HT-29 (cell line): Measurements from ENCODE around the gene COX19. TPM values are rescaled to one million over a fixed set of nuclear protein-coding genes. Genes with fewer than 3 reads are reported as not detected.
"Not testable (repeated sequence)": the region's sequence is repeated elsewhere in the genome, so short reads cannot be mapped to it uniquely, and the experiment has no call there.

Experiments used
- DNase-seq: peaks from one replicate; pipeline ENCODE4 v3.0.0-alpha.2; 2015; ENCODE audit warnings: low spot score
- total RNA-seq: library from RNA; depleted of rRNA; stranded (reverse); fragments of >200 nt; shearing (Covaris generic); gene quantifications from 2 replicates; pipeline ENCODE4 v1.2.3, GENCODE V29; 2014

Gene COX19
- total RNA-seq, 1 experiment from 2014 or later, result 21.6 TPM

DNA sequence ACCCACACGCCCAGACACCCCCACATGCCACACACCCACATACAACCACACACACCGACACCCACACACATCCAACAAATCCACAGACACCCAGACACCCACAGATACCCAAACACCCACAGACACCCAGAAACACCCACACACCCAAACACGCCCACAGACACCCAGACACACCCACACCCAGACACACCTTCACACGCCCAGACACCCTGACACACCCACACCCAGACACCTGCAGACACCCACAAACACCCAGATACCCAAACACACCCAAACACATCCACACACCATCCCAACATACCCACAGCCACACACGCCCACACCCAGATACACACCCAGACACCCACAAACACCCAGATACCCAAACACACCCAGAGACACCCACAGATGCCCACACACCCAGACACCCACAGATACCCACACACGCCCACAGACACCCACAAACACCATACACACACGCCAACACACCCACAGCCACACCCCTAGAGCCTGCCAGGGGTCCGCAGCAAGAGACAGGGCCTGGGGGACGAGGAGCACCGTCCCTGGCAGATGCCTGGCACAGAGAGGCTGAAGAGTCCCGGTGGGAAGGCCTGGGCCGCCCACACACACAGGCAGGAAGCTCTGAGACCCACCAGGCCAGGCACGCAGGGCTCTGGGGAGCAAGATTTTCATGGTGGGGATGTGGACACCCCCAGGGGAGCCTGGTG, 36.1 kb upstream of the COX19 start:
- DNase-seq, result no peak

- DNase-seq, result no peak
These were observed 34.9 kb upstream of the COX19 start for GRCh38 chr7:1010226-1010625.

DNA sequence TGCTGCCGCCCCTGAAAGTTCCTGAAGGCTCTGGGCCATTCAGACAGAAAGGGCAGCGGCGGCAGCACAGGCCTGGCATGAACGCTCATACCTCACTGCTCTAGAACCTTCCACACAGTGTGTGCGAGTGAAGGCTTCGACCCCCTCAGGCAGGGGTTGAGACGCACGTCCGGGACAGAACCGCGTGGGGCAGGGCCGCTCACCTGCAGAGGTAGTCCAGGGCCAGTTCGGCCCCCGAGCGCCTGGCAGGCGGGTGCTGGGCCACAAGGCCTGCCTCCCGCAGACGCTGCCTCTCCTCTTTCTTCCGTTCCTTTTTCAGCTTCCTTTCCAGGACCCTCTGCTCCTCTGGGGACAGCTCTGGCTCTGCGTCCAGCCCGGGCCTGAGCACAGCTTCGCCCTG, 34.4 kb upstream of the COX19 start:
- DNase-seq, result no peak

- DNase-seq, result no peak
These were observed 33.5 kb upstream of the COX19 start for GRCh38 chr7:1008733-1009363.

DNA sequence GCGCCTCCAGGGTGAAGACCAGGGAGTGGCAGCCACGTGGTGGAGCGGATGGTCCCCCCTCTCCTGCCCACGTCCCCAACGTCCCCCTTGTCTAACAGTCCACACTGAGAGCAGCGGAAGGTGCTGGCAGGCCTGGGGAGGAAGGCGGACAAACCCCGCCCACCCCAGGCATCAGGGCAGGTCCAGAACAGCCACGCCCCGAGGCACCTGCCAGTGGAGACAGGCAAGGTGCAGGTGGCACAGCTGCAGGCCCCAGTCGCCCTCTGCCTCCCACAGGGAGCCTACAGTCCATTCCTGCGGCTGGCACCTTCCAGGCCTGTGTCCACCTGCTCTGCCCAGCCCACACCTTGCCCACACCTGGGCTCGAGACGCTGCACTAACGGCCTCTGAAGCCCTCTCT, 32.6 kb upstream of the COX19 start:
- peak; percentile 35 for DNase-seq

DNA sequence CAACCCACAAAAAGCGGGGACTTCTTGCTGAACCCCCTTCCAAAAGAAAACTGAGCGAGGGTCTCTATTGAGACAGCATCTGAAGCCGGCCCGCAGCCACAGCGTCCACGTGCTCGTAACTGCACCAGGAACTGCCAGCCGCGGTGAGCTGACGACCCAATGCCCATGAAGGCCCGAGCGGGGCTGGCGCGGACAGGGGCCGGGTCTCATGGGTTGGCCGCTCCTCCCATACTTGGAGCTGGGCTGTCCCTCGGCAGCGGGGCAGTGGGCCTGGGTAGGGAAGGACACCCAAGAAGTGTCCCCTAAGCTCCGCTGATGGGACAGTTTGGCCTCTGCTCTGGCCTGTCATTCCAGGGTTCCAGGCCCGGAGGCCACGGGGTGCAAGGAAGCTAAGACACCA, 30.0 kb upstream of the COX19 start:
- DNase-seq, result no peak

GRCh38 chr7:1004018-1004852, 28.9 kb upstream of the COX19 start:
- no peak for DNase-seq

DNA sequence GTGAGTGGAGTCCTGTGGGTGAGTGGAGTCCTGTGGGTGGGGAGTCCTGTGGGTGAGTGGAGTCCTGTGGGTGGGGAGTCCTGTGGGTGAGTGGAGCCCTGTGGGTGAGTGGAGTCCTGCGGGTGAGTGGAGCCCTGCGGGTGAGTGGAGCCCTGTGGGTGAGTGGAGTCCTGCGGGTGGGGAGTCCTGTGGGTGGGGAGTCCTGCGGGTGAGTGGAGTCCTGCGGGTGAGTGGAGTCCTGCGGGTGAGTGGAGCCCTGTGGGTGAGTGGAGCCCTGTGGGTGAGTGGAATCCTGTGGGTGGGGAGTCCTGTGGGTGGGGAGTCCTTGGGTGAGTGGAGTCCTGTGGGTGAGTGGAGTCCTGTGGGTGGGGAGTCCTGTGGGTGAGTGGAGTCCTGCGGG, 27.1 kb upstream of the COX19 start:
- DNase-seq, result not testable (repeated sequence)

DNA sequence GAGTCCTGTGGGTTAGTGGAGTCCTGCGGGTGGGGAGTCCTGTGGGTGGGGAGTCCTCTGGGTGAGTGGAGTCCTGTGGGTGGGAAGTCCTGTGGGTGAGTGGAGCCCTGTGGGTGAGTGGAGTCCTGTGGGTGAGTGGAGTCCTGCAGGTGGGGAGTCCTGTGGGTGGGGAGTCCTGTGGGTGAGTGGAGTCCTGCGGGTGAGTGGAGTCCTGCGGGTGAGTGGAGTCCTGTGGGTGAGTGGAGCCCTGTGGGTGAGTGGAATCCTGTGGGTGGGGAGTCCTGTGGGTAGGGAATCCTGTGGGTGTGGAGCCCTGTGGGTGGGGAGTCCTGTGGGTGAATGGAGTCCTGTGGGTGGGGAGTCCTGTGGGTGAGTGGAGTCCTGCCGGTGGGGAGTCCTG, 26.7 kb upstream of the COX19 start:
- DNase-seq, result not testable (repeated sequence)

DNA sequence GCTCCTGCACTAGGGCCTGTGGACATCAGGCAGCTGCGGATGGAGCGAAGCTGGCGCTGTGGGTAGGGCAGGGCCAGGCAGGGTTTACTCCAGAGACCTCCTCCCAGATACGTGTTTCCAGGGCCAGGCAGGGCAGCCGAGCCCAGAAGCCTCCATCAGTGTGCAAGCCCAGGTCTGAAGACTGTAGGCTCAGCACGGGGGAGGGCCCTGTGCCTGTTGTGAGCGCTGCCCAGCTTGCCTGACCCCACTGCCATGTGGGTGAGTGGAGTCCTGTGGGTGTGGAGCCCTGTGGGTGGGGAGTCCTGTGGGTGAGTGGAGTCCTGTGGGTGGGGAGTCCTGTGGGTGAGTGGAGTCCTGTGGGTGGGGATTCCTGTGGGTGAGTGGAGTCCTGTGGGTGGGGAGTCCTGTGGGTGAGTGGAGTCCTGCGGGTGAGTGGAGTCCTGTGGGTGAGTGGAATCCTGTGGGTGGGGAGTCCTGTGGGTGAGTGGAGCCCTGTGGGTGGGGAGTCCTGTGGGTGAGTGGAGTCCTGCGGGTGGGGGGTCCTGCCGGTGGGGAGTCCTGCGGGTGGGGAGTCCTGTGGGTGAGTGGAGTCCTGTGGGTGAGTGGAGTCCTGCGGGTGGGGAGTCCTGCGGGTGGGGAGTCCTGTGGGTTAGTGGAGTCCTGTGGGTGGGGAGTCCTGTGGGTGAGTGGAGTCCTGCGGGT, 25.9 kb upstream of the COX19 start:
- DNase-seq, result not testable (repeated sequence)

- DNase-seq, result no peak
These were observed 24.9 kb upstream of the COX19 start for GRCh38 chr7:999941-1000935.

DNA sequence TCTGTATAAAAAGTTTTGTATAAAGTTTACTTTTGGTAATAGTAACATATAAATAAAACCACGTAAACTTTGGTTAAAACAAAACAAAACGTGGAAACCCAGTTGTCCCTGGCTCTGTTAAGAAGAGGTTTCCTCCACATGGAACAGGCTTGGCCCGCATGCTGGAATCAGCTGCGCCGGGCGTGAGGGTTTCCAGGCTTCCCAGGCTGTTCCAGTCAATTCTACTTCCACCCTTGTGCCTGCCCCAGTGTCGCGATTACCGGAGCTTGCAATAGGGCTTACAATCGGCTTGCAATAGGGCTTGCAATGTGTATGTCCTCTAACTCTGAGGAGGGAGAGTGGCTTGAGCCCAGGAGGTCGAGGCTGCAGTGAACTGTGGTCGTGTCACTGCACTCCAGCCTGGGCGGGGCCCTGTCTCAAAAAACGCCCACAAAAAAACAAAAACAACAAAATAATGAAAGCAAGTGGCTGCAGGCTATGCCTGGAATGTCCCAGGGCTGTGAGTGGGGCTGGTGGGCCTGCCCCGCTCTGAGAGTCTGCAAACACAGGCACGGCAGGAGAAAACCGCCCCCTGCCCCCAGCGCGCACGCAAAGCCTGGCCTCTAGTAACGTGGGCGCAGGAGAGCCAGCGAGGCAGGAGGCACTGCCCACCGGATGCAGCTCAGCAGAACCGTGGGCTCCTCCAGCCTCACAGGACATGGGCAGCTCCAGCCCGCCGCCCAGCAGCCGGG, 24.0 kb upstream of the COX19 start:
- DNase-seq, result no peak

DNA sequence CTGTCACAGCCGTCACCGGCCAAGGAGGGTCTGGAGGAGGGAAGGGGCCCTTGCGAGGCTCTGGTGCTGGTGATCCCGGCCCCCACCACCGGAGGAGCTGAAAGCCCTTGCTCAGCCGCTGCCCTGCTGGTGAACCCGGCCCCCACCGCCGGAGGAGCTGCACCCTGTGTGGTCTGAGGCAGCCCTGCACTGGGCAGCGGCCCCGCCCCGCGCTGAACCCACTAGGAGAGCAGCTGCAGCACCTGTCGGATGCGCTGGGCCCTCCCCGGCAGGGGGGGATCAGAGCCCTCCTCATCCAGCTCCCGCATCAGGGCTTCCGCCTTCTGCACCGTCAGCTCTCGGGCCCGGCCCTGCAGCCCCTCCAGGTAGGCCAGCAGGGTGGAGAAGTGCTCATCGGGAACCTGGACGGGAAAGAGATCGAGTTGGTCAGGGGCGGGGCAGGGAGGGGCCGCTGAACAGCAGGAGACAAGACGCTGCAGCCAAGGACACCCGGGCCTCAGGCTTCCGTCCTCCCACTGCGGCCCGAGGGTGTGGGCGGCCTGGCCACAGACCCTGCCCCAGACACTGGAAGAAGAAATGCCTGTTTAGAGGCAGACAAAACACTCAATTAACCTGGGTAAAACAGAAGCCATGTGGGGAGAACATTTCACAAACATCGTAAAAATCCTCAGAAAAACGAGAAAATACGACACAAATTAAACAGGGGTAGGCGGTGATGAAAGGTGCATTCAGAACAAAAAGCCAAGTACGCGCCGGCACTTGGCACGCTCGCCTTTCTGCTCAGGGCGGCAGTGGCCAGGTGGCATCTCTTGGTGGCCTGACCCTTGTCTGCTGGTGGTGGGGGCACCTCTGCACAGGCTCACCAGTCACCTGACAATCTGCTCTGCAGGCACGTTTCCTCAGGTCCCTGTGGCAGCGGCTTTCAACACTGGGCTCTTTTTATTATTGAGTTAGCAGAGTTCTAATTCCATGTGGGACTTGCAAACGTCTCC, 22.4 kb upstream of the COX19 start:
- DNase-seq, result no peak

- DNase-seq, result no peak
These were observed 20.9 kb upstream of the COX19 start for GRCh38 chr7:996079-996872.

GRCh38 chr7:995571-995970, 20.2 kb upstream of the COX19 start:
- no peak for DNase-seq

GRCh38 chr7:994592-995308, 19.4 kb upstream of the COX19 start:
- no peak for DNase-seq
